ENCODE data around the gene SRPK2. TPM values are rescaled to one million over a fixed set of nuclear protein-coding genes. Genes with fewer than 3 reads are reported as not detected.
"Not testable (repeated sequence)": the region's sequence is repeated elsewhere in the genome, so short reads cannot be mapped to it uniquely, and the experiment has no call there.

Gene SRPK2
- total and polyA plus RNA-seq, 7 donors: 12.0 to 57.6 (median 42.9) TPM

DNA sequence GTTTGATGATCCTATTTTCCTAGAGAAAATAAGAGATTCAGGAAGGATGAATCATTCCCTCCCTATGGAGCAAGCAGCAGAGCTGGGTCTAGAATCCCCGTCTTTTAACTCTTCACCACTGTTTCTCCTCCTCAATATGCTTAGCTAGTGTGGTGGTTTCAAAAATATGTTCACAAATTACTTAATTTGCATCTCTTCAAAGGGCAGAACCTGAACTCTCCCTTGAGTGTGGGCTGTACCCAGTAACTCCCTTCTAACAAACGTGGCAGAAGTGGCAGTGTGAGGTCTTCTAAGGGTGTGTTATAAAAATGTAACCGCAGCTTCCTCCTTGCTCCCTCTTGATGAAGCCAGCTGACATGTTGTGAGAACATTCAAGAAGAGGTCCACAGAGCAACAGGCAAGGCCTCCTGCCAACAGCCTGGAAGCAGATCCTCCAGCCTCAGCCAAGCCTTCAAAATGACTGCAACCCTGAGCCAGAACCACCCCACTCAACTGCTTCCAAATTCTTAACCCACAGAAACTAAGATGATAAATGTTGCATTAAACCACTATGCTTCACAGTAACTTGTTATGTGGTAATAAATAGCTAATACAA, 36.6 kb downstream of the SRPK2 start:
- peak; percentile 89 for DNase-seq
- H3K9me3 ChIP-seq: no peaks in the 10 kb centered on the region
- H3K4me1 ChIP-seq: peaks cover 0 to 43% (median 39%) of the 10 kb centered on the region in 4 donors
- TF ChIP-seq POLR2AphosphoS5 (IDR thresholded peaks at IDR 0.05): peak in 2 of 4 donors; percentile 23 to 28
- no peak for TF ChIP-seq POLR2A (IDR thresholded peaks at IDR 0.05)
- TF ChIP-seq CTCF (IDR thresholded peaks at IDR 0.05): no peak
- TF ChIP-seq EP300 (IDR thresholded peaks at IDR 0.05): no peak
- H3K27me3 ChIP-seq: no peaks in the 10 kb centered on the region
- H3K36me3 ChIP-seq: no peaks in the 10 kb centered on the region
- H3K4me3 ChIP-seq: no peak overlapping the region
- intact Hi-C loops (cut with DNase I): no loop called here
- peak overlapping the region; percentile 37 to 72 (median 65) for H3K27ac ChIP-seq
- WGBS, 2 donors: 13 to 27% methylated on average over 3 of the region's 3 CpGs

DNA sequence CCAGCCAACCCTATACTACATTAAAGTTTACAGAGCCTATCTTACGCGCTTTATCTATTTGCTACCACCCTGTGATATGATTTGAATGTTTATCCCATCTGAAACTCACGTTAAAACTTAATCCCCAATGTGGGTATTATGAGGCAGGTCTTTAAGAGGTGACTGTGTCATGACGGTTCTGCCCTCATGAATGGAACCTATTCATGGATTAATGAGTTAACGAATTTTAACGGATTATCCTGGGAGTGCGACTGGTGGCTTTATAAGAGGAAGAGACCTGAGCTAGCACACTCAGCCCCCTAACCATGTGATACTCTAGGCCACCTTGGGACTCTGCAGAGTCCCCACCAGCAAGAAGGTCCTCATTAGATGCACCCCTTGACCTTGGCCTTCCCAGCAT, 37.8 kb downstream of the SRPK2 start:
- intact Hi-C loops (cut with DNase I): no loop called here
- DNase-seq: no peak
- H3K4me1 ChIP-seq: peaks cover 0 to 51% (median 43%) of the 10 kb centered on the region in 4 donors
- no peaks in the 10 kb centered on the region for H3K36me3 ChIP-seq
- no peaks in the 10 kb centered on the region for H3K27me3 ChIP-seq
- no peak overlapping the region for H3K4me3 ChIP-seq
- 92 to 93% methylated on average over 7 of the region's 7 CpGs for WGBS, 2 donors
- no peaks in the 10 kb centered on the region for H3K9me3 ChIP-seq
- TF ChIP-seq EP300 (IDR thresholded peaks at IDR 0.05): no peak
- no peak for TF ChIP-seq POLR2AphosphoS5 (IDR thresholded peaks at IDR 0.05)
- no peak for TF ChIP-seq POLR2A (IDR thresholded peaks at IDR 0.05)
- TF ChIP-seq CTCF (IDR thresholded peaks at IDR 0.05): no peak
- H3K27ac ChIP-seq: no peak overlapping the region

- H3K4me1 ChIP-seq: peaks cover 0 to 36% (median 27%) of the 10 kb centered on the region in 4 donors
- H3K9me3 ChIP-seq; H3K27ac ChIP-seq; intact Hi-C loops (cut with DNase I); H3K4me3 ChIP-seq; H3K36me3 ChIP-seq; DNase-seq; H3K27me3 ChIP-seq: not testable (repeated sequence)
- 90 to 96% methylated on average over 11 of the region's 11 CpGs for WGBS, 2 donors
Measured at GRCh38 chr7:105348177-105348576, 40.5 kb downstream of the SRPK2 start.

DNA sequence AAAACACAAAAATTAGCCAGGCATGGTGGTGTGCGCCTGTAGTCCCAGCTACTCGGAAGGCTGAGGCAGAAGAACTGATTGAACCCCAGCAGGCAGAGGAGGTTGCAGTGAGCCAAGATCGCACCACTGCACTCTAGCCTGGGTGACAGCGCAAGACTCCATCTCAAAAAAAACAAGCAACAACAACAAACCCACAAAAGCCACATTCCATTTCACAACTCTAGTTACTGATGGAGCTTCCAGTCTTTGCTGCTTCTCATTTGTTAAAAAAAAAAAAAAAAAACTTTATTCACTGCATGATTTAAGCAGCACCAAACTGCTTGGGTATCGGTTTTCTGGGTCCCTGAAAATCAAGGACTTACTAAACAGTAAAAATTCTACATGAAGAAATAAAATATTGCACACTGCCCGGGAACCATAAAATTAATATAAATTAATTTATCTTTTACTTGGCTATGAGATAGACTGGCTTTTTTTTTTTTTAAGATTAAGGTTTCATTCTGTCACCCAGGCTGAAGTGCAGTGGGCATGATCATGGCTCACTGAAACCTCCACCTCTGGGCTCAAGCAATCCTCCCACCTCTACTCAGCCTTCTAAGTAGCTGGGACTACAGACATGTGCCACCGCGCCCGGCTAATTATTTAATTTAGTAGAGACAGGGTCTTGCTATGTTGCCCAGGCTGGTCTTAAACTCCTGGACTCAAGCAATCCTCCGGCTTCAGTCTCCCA, 42.0 kb downstream of the SRPK2 start:
- intact Hi-C loops (cut with DNase I): no loop called here
- H3K4me3 ChIP-seq: no peak overlapping the region
- DNase-seq: no peak
- H3K4me1 ChIP-seq: peaks cover 0 to 22% (median 15%) of the 10 kb centered on the region in 4 donors
- TF ChIP-seq CTCF (IDR thresholded peaks at IDR 0.05) (no peak), POLR2A (IDR thresholded peaks at IDR 0.05) (no peak), EP300 (IDR thresholded peaks at IDR 0.05) (no peak), POLR2AphosphoS5 (IDR thresholded peaks at IDR 0.05) (no peak)
- no peaks in the 10 kb centered on the region for H3K9me3 ChIP-seq
- no peaks in the 10 kb centered on the region for H3K36me3 ChIP-seq
- 87 to 95% methylated on average over 10 of the region's 10 CpGs for WGBS, 2 donors
- no peaks in the 10 kb centered on the region for H3K27me3 ChIP-seq
- no peak overlapping the region for H3K27ac ChIP-seq

DNA sequence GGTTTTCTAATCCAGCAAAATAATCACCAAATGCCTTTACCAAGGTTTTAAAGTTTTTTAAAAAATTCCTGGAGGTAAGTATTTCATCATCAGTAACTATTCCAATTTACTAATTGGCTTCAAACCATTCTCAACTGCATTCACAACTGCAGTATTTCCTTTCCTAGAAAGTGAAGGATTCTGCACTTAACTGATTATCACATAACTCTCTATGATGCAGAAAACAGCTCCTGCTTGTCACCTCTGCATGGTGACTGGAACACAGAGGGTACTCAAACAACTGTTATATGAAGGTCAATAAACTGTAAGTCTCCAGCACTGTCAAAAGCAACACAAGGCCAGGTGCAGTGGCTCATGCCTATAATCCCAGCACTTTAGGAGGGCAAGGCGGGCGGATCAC, 42.6 kb downstream of the SRPK2 start:
- DNase-seq: no peak
- no peaks in the 10 kb centered on the region for H3K27me3 ChIP-seq
- H3K36me3 ChIP-seq: no peaks in the 10 kb centered on the region
- H3K27ac ChIP-seq: no peak overlapping the region
- WGBS, 2 donors: 71 to 89% methylated on average over 2 of the region's 2 CpGs
- intact Hi-C loops (cut with DNase I): no loop called here
- TF ChIP-seq POLR2A (IDR thresholded peaks at IDR 0.05) (no peak), POLR2AphosphoS5 (IDR thresholded peaks at IDR 0.05) (no peak)
- H3K9me3 ChIP-seq: no peaks in the 10 kb centered on the region
- H3K4me3 ChIP-seq: no peak overlapping the region
- peaks cover 0 to 16% (median 9%) of the 10 kb centered on the region in 4 donors for H3K4me1 ChIP-seq

Measured in sigmoid colon (tissue), 7 donors.